HG03060 (cell line): ENCODE measurements around the gene CDCA3.
A peak's percentile ranks its signal among the peaks of the same experiment; 100 is the strongest.
"Not testable (repeated sequence)": the region's sequence is repeated elsewhere in the genome, so short reads cannot be mapped to it uniquely, and the experiment has no call there.

Source experiments
- ATAC-seq: cut with Tn5 transposase; IDR thresholded peaks from one replicate; pipeline ENCODE4 v1.9.1; 2021; ENCODE audit warnings: low read depth, moderate number of reproducible peaks; ENCODE audit not compliant: unreplicated experiment

The CDCA3 gene

GRCh38 chr12:6851153-6851920, at the start of gene CDCA3:
CDCA3 (minus strand) TSS chr12:6851286; CDS start chr12:6850952, 334 bp downstream.
- peak; percentile 46 for ATAC-seq

- ATAC-seq, result no peak
Measured at GRCh38 chr12:6899837-6900519, 48.9 kb upstream of the CDCA3 start.

- ATAC-seq, result no peak
Measured at GRCh38 chr12:6899427-6899826, 48.3 kb upstream of the CDCA3 start.

GRCh38 chr12:6896846-6897435, 45.9 kb upstream of the CDCA3 start:
- no peak for ATAC-seq

- no peak for ATAC-seq
Measured at GRCh38 chr12:6894321-6894720, 43.2 kb upstream of the CDCA3 start.

GRCh38 chr12:6892683-6893082, 41.6 kb upstream of the CDCA3 start:
- ATAC-seq, result not testable (repeated sequence)

GRCh38 chr12:6891646-6892001, 40.5 kb upstream of the CDCA3 start:
- no peak for ATAC-seq

GRCh38 chr12:6890789-6891645, 39.9 kb upstream of the CDCA3 start:
- peak; percentile 87 for ATAC-seq

- ATAC-seq, result not testable (repeated sequence)
Measured at GRCh38 chr12:6889775-6890573, 38.9 kb upstream of the CDCA3 start.

- ATAC-seq, result not testable (repeated sequence)
Measured at GRCh38 chr12:6888794-6889193, 37.7 kb upstream of the CDCA3 start.

- ATAC-seq, result no peak
Measured at GRCh38 chr12:6888360-6888759, 37.3 kb upstream of the CDCA3 start.

- no peak for ATAC-seq
Measured at GRCh38 chr12:6887460-6887859, 36.4 kb upstream of the CDCA3 start.

- not testable (repeated sequence) for ATAC-seq
Measured at GRCh38 chr12:6886206-6886999, 35.3 kb upstream of the CDCA3 start.

GRCh38 chr12:6884539-6884938, 33.5 kb upstream of the CDCA3 start:
- ATAC-seq, result no peak

GRCh38 chr12:6883683-6884082, 32.6 kb upstream of the CDCA3 start:
- no peak for ATAC-seq

- ATAC-seq, result no peak
Measured at GRCh38 chr12:6883252-6883651, 32.2 kb upstream of the CDCA3 start.

- not testable (repeated sequence) for ATAC-seq
Measured at GRCh38 chr12:6879824-6880223, 28.7 kb upstream of the CDCA3 start.

- not testable (repeated sequence) for ATAC-seq
Measured at GRCh38 chr12:6874015-6874368, 22.9 kb upstream of the CDCA3 start.
